Sigmoid colon (tissue), 7 donors: ENCODE data around the gene TMEM248. TPM values are rescaled to one million over a fixed set of nuclear protein-coding genes. Genes with fewer than 3 reads are reported as not detected.

Experiments used
- DNase-seq: peaks from one replicate; pipeline ENCODE4 v3.0.0-alpha.2; 2019
- H3K27ac ChIP-seq, 4 donors: fragments of 200-600 bp; sonication (generic); one replicate each; pipeline ENCODE4 v1.5.1; 2016 to 2019; ENCODE audit warnings: mild to moderate bottlenecking in 1 of 4
- H3K27me3 ChIP-seq, 3 donors: fragments of 200-600 bp; sonication (generic); one replicate each; pipeline ENCODE4 v1.5.1; 2019; ENCODE audit warnings: mild to moderate bottlenecking in 1 of 3
- H3K36me3 ChIP-seq, 4 donors: fragments of 200-600 bp; sonication (generic); one replicate each; pipeline ENCODE4 v1.5.1; 2016 to 2019
- H3K4me1 ChIP-seq, 4 donors: fragments of 200-600 bp; sonication (generic); one replicate each; pipeline ENCODE4 v1.5.1; 2017 to 2019
- H3K4me3 ChIP-seq, 4 donors: fragments of 200-600 bp; sonication (generic); one replicate each; pipeline ENCODE4 v1.5.1; 2017 to 2019; ENCODE audit warnings: mild to moderate bottlenecking in 2 of 4, moderate library complexity in 1 of 4
- H3K9me3 ChIP-seq, 4 donors: fragments of 200-600 bp in 3 of 4; sonication (generic) in 3 of 4; one replicate each; pipeline versions ENCODE4 v1.5.1 to v1.6.1; 2013 to 2019
- CTCF ChIP-seq, 4 experiments: fragments of 450-650 bp in 3 of 4; fragments of 200-600 bp in 1 of 4; IDR thresholded peaks; one replicate each; pipeline ENCODE4 v1.5.1; 2016 to 2019; ENCODE audit warnings: antibody characterized with exemption in 4 of 4, mild to moderate bottlenecking in 3 of 4, moderate library complexity in 2 of 4
- EP300 ChIP-seq, 4 donors: sonication (generic); formaldehyde crosslinking; IDR thresholded peaks; one replicate each; pipeline ENCODE4 v1.6.1; 2017; ENCODE audit warnings: antibody characterized with exemption in 4 of 4
- POLR2A ChIP-seq, 2 donors: fragments of 450-650 bp; IDR thresholded peaks; one replicate each; pipeline ENCODE4 v1.6.1; 2016; ENCODE audit warnings: antibody characterized with exemption in 2 of 2, mild to moderate bottlenecking in 2 of 2, moderate library complexity in 2 of 2
- POLR2AphosphoS5 ChIP-seq, 4 donors: sonication (generic); formaldehyde crosslinking; IDR thresholded peaks; one replicate each; pipeline ENCODE4 v1.6.1; 2017; ENCODE audit warnings: antibody characterized with exemption in 4 of 4
- WGBS, 2 donors: extraction: QIAGEN DNeasy Blood & Tissue Kit; methylation state at CpG; one replicate each; pipeline ENCODE4 v1.1.7; 2013; 5-methylcytosine and 5-hydroxymethylcytosine counted together
- intact Hi-C: fragments of 100-400 bp; cut with DNase I; formaldehyde crosslinking; loops from one replicate; pipeline ENCODE4 v1.15.1; 2023
- polyA plus RNA-seq, 3 donors: library from polyadenylated mRNA; stranded (reverse); fragments of 200-250 nt; gene quantifications; one replicate each; pipeline ENCODE4 v1.2.3, GENCODE V29; 2013
- total RNA-seq, 4 donors: library from RNA; depleted of rRNA; stranded (reverse); fragments of >200 nt; gene quantifications; one replicate each; pipeline ENCODE4 v1.1.0, GENCODE V29; 2016
- donor health status: healthy with polysubstance abuse.
- donor health status: Bipolar disorder and iron deficiency.
- donor health status: healthy.

Gene TMEM248
- total and polyA plus RNA-seq, 7 donors, result 19.7 to 93.8 (median 66.2) TPM

GRCh38 chr7:66953044-66953427 is 32.0 kb downstream of the TMEM248 start:
- no peaks in the 10 kb centered on the region for H3K4me1 ChIP-seq
- TF ChIP-seq CTCF (IDR thresholded peaks at IDR 0.05) (no peak), POLR2A (IDR thresholded peaks at IDR 0.05) (no peak), EP300 (IDR thresholded peaks at IDR 0.05) (no peak), POLR2AphosphoS5 (IDR thresholded peaks at IDR 0.05) (no peak)
- H3K9me3 ChIP-seq, result no peaks in the 10 kb centered on the region
- no peaks in the 10 kb centered on the region for H3K27me3 ChIP-seq
- 84 to 89% methylated on average over 5 of the region's 5 CpGs for WGBS, 2 donors
- no peak overlapping the region for H3K4me3 ChIP-seq
- H3K27ac ChIP-seq, result no peak overlapping the region
- peaks cover 17 to 99% (median 65%) of the 10 kb centered on the region in 4 donors for H3K36me3 ChIP-seq
- DNase-seq, result no peak
- intact Hi-C loops, result no loop called here

GRCh38 chr7:66957595-66958290 is 36.7 kb downstream of the TMEM248 start:
- Histone ChIP-seq H3K36me3 (peaks cover 1 to 72% (median 36%) of the 10 kb centered on the region in 4 donors), H3K4me1 (no peaks in the 10 kb centered on the region), H3K9me3 (no peaks in the 10 kb centered on the region), H3K4me3 (no peak overlapping the region), H3K27ac (no peak overlapping the region), H3K27me3 (no peaks in the 10 kb centered on the region)
- WGBS, 2 donors, result 93 to 94% methylated on average over 13 of the region's 13 CpGs
- no peak for TF ChIP-seq CTCF (IDR thresholded peaks at IDR 0.05)
- no peak for TF ChIP-seq EP300 (IDR thresholded peaks at IDR 0.05)
- no peak for TF ChIP-seq POLR2AphosphoS5 (IDR thresholded peaks at IDR 0.05)
- no peak for TF ChIP-seq POLR2A (IDR thresholded peaks at IDR 0.05)
- intact Hi-C loops, result no loop called here
- no peak for DNase-seq

- Histone ChIP-seq H3K9me3 (no peaks in the 10 kb centered on the region), H3K4me3 (no peak overlapping the region), H3K36me3 (peaks cover 0 to 62% (median 28%) of the 10 kb centered on the region in 4 donors), H3K27ac (no peak overlapping the region), H3K4me1 (no peaks in the 10 kb centered on the region), H3K27me3 (no peaks in the 10 kb centered on the region)
- no peak for DNase-seq
- intact Hi-C loops, result no loop called here
- no peak for TF ChIP-seq POLR2AphosphoS5 (IDR thresholded peaks at IDR 0.05)
- TF ChIP-seq EP300 (IDR thresholded peaks at IDR 0.05), result no peak
- no peak for TF ChIP-seq CTCF (IDR thresholded peaks at IDR 0.05)
- no peak for TF ChIP-seq POLR2A (IDR thresholded peaks at IDR 0.05)
- 39 to 78% methylated on average over 17 of the region's 17 CpGs for WGBS, 2 donors
Observed at GRCh38 chr7:66958538-66959350, 37.7 kb downstream of the TMEM248 start.

- intact Hi-C loops, result no loop called here
- H3K27me3 ChIP-seq, result no peaks in the 10 kb centered on the region
- no peak for DNase-seq
- no peak overlapping the region for H3K4me3 ChIP-seq
- 98% methylated on average over 4 of the region's 4 CpGs for WGBS, 2 donors
- H3K9me3 ChIP-seq, result no peaks in the 10 kb centered on the region
- TF ChIP-seq POLR2A (IDR thresholded peaks at IDR 0.05), result no peak
- no peak for TF ChIP-seq EP300 (IDR thresholded peaks at IDR 0.05)
- TF ChIP-seq CTCF (IDR thresholded peaks at IDR 0.05), result no peak
- no peak for TF ChIP-seq POLR2AphosphoS5 (IDR thresholded peaks at IDR 0.05)
- H3K36me3 ChIP-seq, result peaks cover 0 to 47% (median 21%) of the 10 kb centered on the region in 4 donors
- no peaks in the 10 kb centered on the region for H3K4me1 ChIP-seq
- H3K27ac ChIP-seq, result no peak overlapping the region
Observed at GRCh38 chr7:66960192-66960591, 39.2 kb downstream of the TMEM248 start.
